Measurements from ENCODE around the gene MYH7.

MYH7 gene

GRCh38 chr14:23469127-23469905, 33.9 kb upstream of the MYH7 start, which contains the start of gene NGDN:
NGDN (plus strand) TSS chr14:23469703; CDS start chr14:23469716, 13 bp downstream.
- peak within 1 kb of the TSS; percentile 54; the same call in 1 of the 2 replicates for H3K9ac ChIP-seq
- no peaks in the 10 kb centered on the region for H4K20me1 ChIP-seq (ENCODE audit: insufficient read depth)
- TF ChIP-seq CTCF (conservative IDR thresholded peaks at IDR 0.05; ENCODE audit: low read depth, low read length) = peak; percentile 57
- no peak within 1 kb of the TSS for H3K4me3 ChIP-seq (IDR thresholded peaks at IDR 0.05; ENCODE audit: insufficient read depth, low read depth, low read length)
- H3K4me1 ChIP-seq (ENCODE audit: low read depth, poor library complexity, severe bottlenecking) = no peaks in the 10 kb centered on the region
- peak within 1 kb of the TSS; percentile 62; the same call in 1 of the 2 replicates for H3K27ac ChIP-seq
- H3K36me3 ChIP-seq (ENCODE audit: insufficient read depth) = no peaks in the 10 kb centered on the region
- peak within 1 kb of the TSS; percentile 73 for H2AFZ ChIP-seq (ENCODE audit: low read depth)
- no peaks in the 10 kb centered on the region for H3K27me3 ChIP-seq (ENCODE audit: insufficient read depth, low read depth)
- H3K4me2 ChIP-seq = peak within 1 kb of the TSS; percentile 38
- no peaks in the 10 kb centered on the region for H3K79me2 ChIP-seq (ENCODE audit: insufficient read depth, low read depth)

- H3K4me2 ChIP-seq = no peak overlapping the region
- TF ChIP-seq CTCF (conservative IDR thresholded peaks at IDR 0.05; ENCODE audit: low read depth, low read length) = no peak
- H3K27me3 ChIP-seq (ENCODE audit: insufficient read depth, low read depth) = no peaks in the 10 kb centered on the region
- no peak overlapping the region for H3K4me3 ChIP-seq (IDR thresholded peaks at IDR 0.05; ENCODE audit: insufficient read depth, low read depth, low read length)
- H3K9ac ChIP-seq = no peak overlapping the region
- no peaks in the 10 kb centered on the region for H3K79me2 ChIP-seq (ENCODE audit: insufficient read depth, low read depth)
- H3K36me3 ChIP-seq (ENCODE audit: insufficient read depth) = no peaks in the 10 kb centered on the region
- 0 out of 2 replicates have a peak overlapping the region, but pooled peaks have one; percentile 62 for H3K27ac ChIP-seq
- no peaks in the 10 kb centered on the region for H3K4me1 ChIP-seq (ENCODE audit: low read depth, poor library complexity, severe bottlenecking)
- H2AFZ ChIP-seq (ENCODE audit: low read depth) = peak overlapping the region; percentile 73
- no peaks in the 10 kb centered on the region for H4K20me1 ChIP-seq (ENCODE audit: insufficient read depth)
These were observed 33.3 kb upstream of the MYH7 start for GRCh38 chr14:23468704-23469126.

GRCh38 chr14:23465261-23465660, 29.8 kb upstream of the MYH7 start:
- no peak overlapping the region for H3K4me3 ChIP-seq (IDR thresholded peaks at IDR 0.05; ENCODE audit: insufficient read depth, low read depth, low read length)
- no peak overlapping the region for H3K4me2 ChIP-seq
- no peaks in the 10 kb centered on the region for H3K36me3 ChIP-seq (ENCODE audit: insufficient read depth)
- TF ChIP-seq CTCF (conservative IDR thresholded peaks at IDR 0.05; ENCODE audit: low read depth, low read length) = no peak
- no peak overlapping the region for H3K27ac ChIP-seq
- no peaks in the 10 kb centered on the region for H3K27me3 ChIP-seq (ENCODE audit: insufficient read depth, low read depth)
- no peaks in the 10 kb centered on the region for H3K79me2 ChIP-seq (ENCODE audit: insufficient read depth, low read depth)
- no peak overlapping the region for H2AFZ ChIP-seq (ENCODE audit: low read depth)
- H3K9ac ChIP-seq = no peak overlapping the region
- H4K20me1 ChIP-seq (ENCODE audit: insufficient read depth) = no peaks in the 10 kb centered on the region
- no peaks in the 10 kb centered on the region for H3K4me1 ChIP-seq (ENCODE audit: low read depth, poor library complexity, severe bottlenecking)

GRCh38 chr14:23464700-23465099, 29.2 kb upstream of the MYH7 start:
- Histone ChIP-seq H3K36me3 (ENCODE audit: insufficient read depth) (no peaks in the 10 kb centered on the region), H3K4me1 (ENCODE audit: low read depth, poor library complexity, severe bottlenecking) (no peaks in the 10 kb centered on the region), H3K27me3 (ENCODE audit: insufficient read depth, low read depth) (no peaks in the 10 kb centered on the region), H3K27ac (no peak overlapping the region), H3K79me2 (ENCODE audit: insufficient read depth, low read depth) (no peaks in the 10 kb centered on the region), H3K4me3 (IDR thresholded peaks at IDR 0.05; ENCODE audit: insufficient read depth, low read depth, low read length) (no peak overlapping the region), H3K4me2 (no peak overlapping the region), H2AFZ (ENCODE audit: low read depth) (no peak overlapping the region), H4K20me1 (ENCODE audit: insufficient read depth) (no peaks in the 10 kb centered on the region), H3K9ac (no peak overlapping the region)
- no peak for TF ChIP-seq CTCF (conservative IDR thresholded peaks at IDR 0.05; ENCODE audit: low read depth, low read length)
